ENCODE measurements around the gene SLC9A3. TPM values are rescaled to one million over a fixed set of nuclear protein-coding genes. Genes with fewer than 3 reads are reported as not detected.

The SLC9A3 gene
- total and polyA plus RNA-seq, 2 of the 13 experiments (the other 11 are each of a cell fraction or from before 2014, with no cell fraction given): 1.5 to 1.8 TPM

GRCh38 chr5:535846-536698 is 11.8 kb upstream of the SLC9A3 start (continued):
- TF ChIP-seq ZNF687 (CRISPR knock-in tag; IDR thresholded peaks at IDR 0.05): peak; percentile 36
- TF ChIP-seq ZNF597 (CRISPR knock-in tag; IDR thresholded peaks at IDR 0.05): no peak
- no peak for TF ChIP-seq E2F2 (CRISPR knock-in tag; IDR thresholded peaks at IDR 0.05; ENCODE audit: borderline replicate concordance)

Data from HepG2 (cell line).